Panc1 (cell line): Measurements from ENCODE around the gene CDYL. TPM values are rescaled to one million over a fixed set of nuclear protein-coding genes. Genes with fewer than 3 reads are reported as not detected.

Experiments
- ATAC-seq: fragments of 200-7000 bp; cut with Tn5 transposase; 2 replicates; pipeline ENCODE4 v1.9.1; 2020; ENCODE audit warnings: mild to moderate bottlenecking, moderate library complexity
- BruUV-seq: library from RNA; stranded (reverse); fragments of 400-500 nt; replicated peaks from 2 replicates; lab custom pipeline; 2021; lab: Mats Ljungman, UMichigan
- CTCF ChIA-PET: fragments of 300-600 bp; sonication (Branson Sonifier 250); formaldehyde crosslinking; loops from one replicate; lab custom pipeline; 2022; ENCODE audit warnings: antibody characterized with exemption; lab: Charles Lee
- POLR2A ChIA-PET: fragments of 300-600 bp; sonication (Branson Sonifier 250); formaldehyde crosslinking; loops from one replicate; lab custom pipeline; 2022; ENCODE audit warnings: antibody characterized with exemption; lab: Charles Lee
- DNase-seq: peaks from one replicate; pipeline ENCODE4 v3.0.0-alpha.2; 2010; ENCODE audit warnings: low read depth, low spot score
- H3K27ac ChIP-seq: 2 replicates; pipeline ENCODE4 v1.5.1; 2011; ENCODE audit warnings: mild to moderate bottlenecking, low read length, inconsistent platforms
- H3K27me3 ChIP-seq: fragments of 200-500 bp; sonication (Bioruptor generic); 2 replicates; pipeline ENCODE4 v1.6.0; 2014; ENCODE audit warnings: low read length, inconsistent platforms; ENCODE audit not compliant: control insufficient read depth, insufficient read depth
- H3K36me3 ChIP-seq: fragments of 200-500 bp; sonication (Bioruptor generic); 2 replicates; pipeline ENCODE4 v1.5.1; 2014; ENCODE audit warnings: inconsistent platforms, mild to moderate bottlenecking, low read length, moderate library complexity; ENCODE audit not compliant: control insufficient read depth, insufficient read depth
- H3K4me1 ChIP-seq: 2 replicates; pipeline ENCODE4 v1.5.1; 2011; ENCODE audit warnings: inconsistent platforms, mild to moderate bottlenecking, low read length, moderate library complexity; ENCODE audit not compliant: control insufficient read depth, insufficient read depth
- H3K4me3 ChIP-seq, 2 experiments: 2 replicates each; pipeline ENCODE4 v1.5.1; 2011 to 2012; ENCODE audit warnings: low read depth in 2 of 2, low read length in 2 of 2, mild to moderate bottlenecking in 2 of 2, inconsistent platforms in 1 of 2, moderate library complexity in 1 of 2
- H3K9me3 ChIP-seq: fragments of 200-500 bp; sonication (Bioruptor generic); 2 replicates; pipeline ENCODE4 v1.5.1; 2014; ENCODE audit warnings: low read depth, mild to moderate bottlenecking, inconsistent platforms, low read length, moderate library complexity; ENCODE audit not compliant: control insufficient read depth, insufficient read depth
- POLR2AphosphoS5 ChIP-seq: IDR thresholded peaks from 2 replicates; pipeline ENCODE4 v1.6.1; 2012; ENCODE audit warnings: mild to moderate bottlenecking, low read depth, low read length, moderate library complexity
- SIN3A ChIP-seq: IDR thresholded peaks from 2 replicates; pipeline ENCODE4 v1.6.1; 2012; ENCODE audit warnings: low read depth, mild to moderate bottlenecking, low read length, moderate library complexity, borderline replicate concordance; ENCODE audit not compliant: insufficient read depth
- TCF7L2 ChIP-seq: IDR thresholded peaks from 2 replicates; pipeline ENCODE4 v1.6.1; 2011; ENCODE audit warnings: mild to moderate bottlenecking, low read depth, low read length, inconsistent platforms
- in situ Hi-C: cut with HindIII; loops from 2 replicates; pipeline ENCODE4 v1.10.0; 2016; ENCODE audit warnings: low sequenced_read_pairs, low pct_unique_long_range_greater_than_20kb
- intact Hi-C: fragments of 100-400 bp; cut with micrococcal nuclease; formaldehyde crosslinking; loops from one replicate; pipeline ENCODE4 v1.10.0; 2022; ENCODE audit not compliant: unreplicated experiment
- total RNA-seq: library from RNA; stranded (reverse); gene quantifications from one replicate; pipeline ENCODE4 v1.2.1, GENCODE V29; 2021; ENCODE audit not compliant: unreplicated experiment
- TF ChIP-seq, protein P1 (sequence below): fragments of 450-650 bp; IDR thresholded peaks from 2 replicates; pipeline ENCODE4 v1.5.1; 2017; ENCODE audit warnings: mild to moderate bottlenecking
- TF ChIP-seq, protein P2 (sequence below), 2 experiments: IDR thresholded peaks; 2 replicates each; pipeline ENCODE4 v1.6.1; 2011 to 2012; ENCODE audit warnings: low read depth in 2 of 2, control low read depth in 1 of 2, low read length in 1 of 2, mild to moderate bottlenecking in 1 of 2, moderate library complexity in 1 of 2; ENCODE audit not compliant: insufficient read depth in 1 of 2

The CDYL gene
- total RNA-seq, 1 experiment from 2014 or later: 61.4 TPM

DNA sequence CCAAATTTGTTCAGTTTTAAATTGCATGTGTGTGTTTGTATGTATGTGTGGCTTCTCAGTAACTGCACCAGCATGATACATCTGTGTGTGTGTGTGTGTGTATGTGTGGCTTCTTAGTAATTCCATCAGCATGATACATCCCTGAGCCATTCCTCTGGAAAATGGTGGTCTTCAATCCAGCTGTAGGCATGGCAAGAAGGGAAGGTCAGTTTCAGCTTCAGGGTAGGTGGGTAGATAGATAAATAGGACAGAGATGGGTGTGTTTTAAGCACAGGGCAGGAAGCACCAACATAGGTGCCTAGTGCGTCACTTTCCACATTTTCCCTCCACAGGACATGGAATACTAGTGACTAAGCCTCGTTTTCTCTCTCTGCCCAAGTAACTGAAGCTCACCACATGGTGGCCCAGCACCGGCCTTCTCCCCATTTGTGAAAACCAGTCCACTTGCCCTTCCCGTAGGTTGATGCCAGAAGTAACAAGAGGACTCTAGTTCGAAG, 144.8 kb downstream of the CDYL start:
- no peak for DNase-seq
- CTCF ChIA-PET: no interaction called here
- intact Hi-C loops: no loop called here

DNA sequence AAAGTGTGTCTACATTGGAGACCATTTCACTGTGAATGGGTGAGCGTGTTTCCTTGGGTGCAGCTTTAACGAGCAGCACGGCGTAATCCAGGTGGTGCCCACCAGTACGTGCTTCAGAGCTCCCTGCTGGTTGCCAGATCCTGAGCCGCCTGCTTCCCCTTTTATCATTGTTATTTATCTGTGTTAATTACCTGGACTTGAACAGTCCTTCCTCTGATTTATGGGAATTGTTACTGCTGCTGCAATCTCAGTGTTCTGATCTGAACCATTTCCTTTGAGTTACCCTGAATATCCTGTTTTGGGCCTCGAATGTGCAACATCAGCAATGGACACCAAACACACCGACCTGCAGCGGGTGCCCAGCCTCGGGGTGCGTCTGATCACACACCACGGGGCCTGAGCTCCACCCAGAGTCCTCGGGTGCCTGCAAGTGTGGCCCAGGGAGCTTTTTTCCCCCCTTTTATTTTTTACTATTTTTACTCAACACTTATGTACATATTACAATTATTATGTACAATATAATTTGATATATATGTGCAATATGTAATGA, 146.4 kb downstream of the CDYL start:
- no peaks in the 10 kb centered on the region for H3K9me3 ChIP-seq
- intact Hi-C loops: no loop called here
- ATAC-seq (no peak), DNase-seq (no peak)
- BruUV-seq: no TSS peak
- ChIA-PET POLR2A (interaction anchor here (0.6 kb wide), 1 partner anchor 856 kb away, joined by 3 read pairs; no protein-coding TSS in a partner anchor), CTCF (no interaction called here)
- TF ChIP-seq TCF7L2 (no peak), POLR2AphosphoS5 (no peak), SIN3A (no peak)
- TF ChIP-seq, protein P1, sequence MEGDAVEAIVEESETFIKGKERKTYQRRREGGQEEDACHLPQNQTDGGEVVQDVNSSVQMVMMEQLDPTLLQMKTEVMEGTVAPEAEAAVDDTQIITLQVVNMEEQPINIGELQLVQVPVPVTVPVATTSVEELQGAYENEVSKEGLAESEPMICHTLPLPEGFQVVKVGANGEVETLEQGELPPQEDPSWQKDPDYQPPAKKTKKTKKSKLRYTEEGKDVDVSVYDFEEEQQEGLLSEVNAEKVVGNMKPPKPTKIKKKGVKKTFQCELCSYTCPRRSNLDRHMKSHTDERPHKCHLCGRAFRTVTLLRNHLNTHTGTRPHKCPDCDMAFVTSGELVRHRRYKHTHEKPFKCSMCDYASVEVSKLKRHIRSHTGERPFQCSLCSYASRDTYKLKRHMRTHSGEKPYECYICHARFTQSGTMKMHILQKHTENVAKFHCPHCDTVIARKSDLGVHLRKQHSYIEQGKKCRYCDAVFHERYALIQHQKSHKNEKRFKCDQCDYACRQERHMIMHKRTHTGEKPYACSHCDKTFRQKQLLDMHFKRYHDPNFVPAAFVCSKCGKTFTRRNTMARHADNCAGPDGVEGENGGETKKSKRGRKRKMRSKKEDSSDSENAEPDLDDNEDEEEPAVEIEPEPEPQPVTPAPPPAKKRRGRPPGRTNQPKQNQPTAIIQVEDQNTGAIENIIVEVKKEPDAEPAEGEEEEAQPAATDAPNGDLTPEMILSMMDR: no peak
- TF ChIP-seq, protein P2, sequence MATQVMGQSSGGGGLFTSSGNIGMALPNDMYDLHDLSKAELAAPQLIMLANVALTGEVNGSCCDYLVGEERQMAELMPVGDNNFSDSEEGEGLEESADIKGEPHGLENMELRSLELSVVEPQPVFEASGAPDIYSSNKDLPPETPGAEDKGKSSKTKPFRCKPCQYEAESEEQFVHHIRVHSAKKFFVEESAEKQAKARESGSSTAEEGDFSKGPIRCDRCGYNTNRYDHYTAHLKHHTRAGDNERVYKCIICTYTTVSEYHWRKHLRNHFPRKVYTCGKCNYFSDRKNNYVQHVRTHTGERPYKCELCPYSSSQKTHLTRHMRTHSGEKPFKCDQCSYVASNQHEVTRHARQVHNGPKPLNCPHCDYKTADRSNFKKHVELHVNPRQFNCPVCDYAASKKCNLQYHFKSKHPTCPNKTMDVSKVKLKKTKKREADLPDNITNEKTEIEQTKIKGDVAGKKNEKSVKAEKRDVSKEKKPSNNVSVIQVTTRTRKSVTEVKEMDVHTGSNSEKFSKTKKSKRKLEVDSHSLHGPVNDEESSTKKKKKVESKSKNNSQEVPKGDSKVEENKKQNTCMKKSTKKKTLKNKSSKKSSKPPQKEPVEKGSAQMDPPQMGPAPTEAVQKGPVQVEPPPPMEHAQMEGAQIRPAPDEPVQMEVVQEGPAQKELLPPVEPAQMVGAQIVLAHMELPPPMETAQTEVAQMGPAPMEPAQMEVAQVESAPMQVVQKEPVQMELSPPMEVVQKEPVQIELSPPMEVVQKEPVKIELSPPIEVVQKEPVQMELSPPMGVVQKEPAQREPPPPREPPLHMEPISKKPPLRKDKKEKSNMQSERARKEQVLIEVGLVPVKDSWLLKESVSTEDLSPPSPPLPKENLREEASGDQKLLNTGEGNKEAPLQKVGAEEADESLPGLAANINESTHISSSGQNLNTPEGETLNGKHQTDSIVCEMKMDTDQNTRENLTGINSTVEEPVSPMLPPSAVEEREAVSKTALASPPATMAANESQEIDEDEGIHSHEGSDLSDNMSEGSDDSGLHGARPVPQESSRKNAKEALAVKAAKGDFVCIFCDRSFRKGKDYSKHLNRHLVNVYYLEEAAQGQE (IDR thresholded peaks at IDR 0.05; ENCODE audit: insufficient read depth in 1 of 2, low read depth in 2 of 2, low read length in 1 of 2): no peak
- H3K27me3 ChIP-seq: no peaks in the 10 kb centered on the region
- H3K4me1 ChIP-seq: no peaks in the 10 kb centered on the region
- H3K27ac ChIP-seq: no peak overlapping the region
- in situ Hi-C loops: no loop called here
- no peak overlapping the region for H3K4me3 ChIP-seq
- no peaks in the 10 kb centered on the region for H3K36me3 ChIP-seq

More for the DNA sequence above, 144.8 kb downstream of the CDYL start:
- in situ Hi-C loops: no loop called here
- no peaks in the 10 kb centered on the region for H3K27me3 ChIP-seq
- POLR2A ChIA-PET: no interaction called here
- TF ChIP-seq TCF7L2 (no peak), POLR2AphosphoS5 (no peak), SIN3A (no peak)
- TF ChIP-seq, protein P1: no peak
- TF ChIP-seq, protein P2 (IDR thresholded peaks at IDR 0.05; ENCODE audit: insufficient read depth in 1 of 2, low read depth in 2 of 2, low read length in 1 of 2): no peak
- no peaks in the 10 kb centered on the region for H3K36me3 ChIP-seq
- no peak overlapping the region for H3K4me3 ChIP-seq
- H3K27ac ChIP-seq: no peak overlapping the region
- BruUV-seq: no TSS peak
- no peaks in the 10 kb centered on the region for H3K9me3 ChIP-seq
- peak; percentile 60; the same call in 1 of the 2 replicates for ATAC-seq
- no peaks in the 10 kb centered on the region for H3K4me1 ChIP-seq
